Activated CD4-positive, alpha-beta T cell treated with anti-CD3 and anti-CD28 coated beads for 36 hours (primary cell): ENCODE data around the gene CYP3A4. TPM values are rescaled to one million over a fixed set of nuclear protein-coding genes. Genes with fewer than 3 reads are reported as not detected.

Experiments
- ATAC-seq: fragments of 200-7000 bp; cut with Tn5 transposase; one replicate; pipeline ENCODE4 v1.10.0; 2021; ENCODE audit warnings: mild to moderate bottlenecking, moderate library complexity
- CTCF ChIA-PET: fragments of 350-600 bp; sonication (Branson Sonifier 250); formaldehyde crosslinking; loops from one replicate; lab custom pipeline; 2021; ENCODE audit warnings: antibody characterized with exemption; lab: Charles Lee
- POLR2A ChIA-PET: fragments of 350-600 bp; sonication (Branson Sonifier 250); formaldehyde crosslinking; loops from one replicate; lab custom pipeline; 2021; ENCODE audit warnings: antibody characterized with exemption, inconsistent platforms; lab: Charles Lee
- DNase-seq: peaks from one replicate; pipeline ENCODE4 v3.0.0-alpha.2; 2020
- H3K27ac Mint-ChIP-seq: one replicate; pipeline ENCODE4 v1.8.0; 2021; ENCODE audit warnings: mixed read lengths
- H3K27me3 Mint-ChIP-seq: one replicate; pipeline ENCODE4 v1.8.0; 2021; ENCODE audit warnings: mixed read lengths
- H3K36me3 Mint-ChIP-seq: one replicate; pipeline ENCODE4 v1.8.0; 2021; ENCODE audit warnings: low read depth, mixed read lengths
- H3K4me1 Mint-ChIP-seq: one replicate; pipeline ENCODE4 v1.8.0; 2021; ENCODE audit warnings: mixed read lengths
- H3K4me3 Mint-ChIP-seq: one replicate; pipeline ENCODE4 v1.8.0; 2021; ENCODE audit warnings: mild to moderate bottlenecking, moderate library complexity, mixed read lengths
- H3K9me3 Mint-ChIP-seq: one replicate; pipeline ENCODE4 v1.8.0; 2021; ENCODE audit warnings: low read depth, mixed read lengths
- intact Hi-C, 2 experiments: fragments of 100-400 bp; cut with DNase I in 1 of 2; cut with micrococcal nuclease in 1 of 2; formaldehyde crosslinking; loops; one replicate each; pipeline versions ENCODE4 v1.14.2 to v1.15.1; 2022 to 2024; cut with DNase I, micrococcal nuclease
- total RNA-seq, 2 experiments: library from RNA; stranded (reverse); gene quantifications; one replicate each; pipeline ENCODE4 v1.2.3, GENCODE V29; 2021

CYP3A4 gene
- total RNA-seq = not detected

DNA sequence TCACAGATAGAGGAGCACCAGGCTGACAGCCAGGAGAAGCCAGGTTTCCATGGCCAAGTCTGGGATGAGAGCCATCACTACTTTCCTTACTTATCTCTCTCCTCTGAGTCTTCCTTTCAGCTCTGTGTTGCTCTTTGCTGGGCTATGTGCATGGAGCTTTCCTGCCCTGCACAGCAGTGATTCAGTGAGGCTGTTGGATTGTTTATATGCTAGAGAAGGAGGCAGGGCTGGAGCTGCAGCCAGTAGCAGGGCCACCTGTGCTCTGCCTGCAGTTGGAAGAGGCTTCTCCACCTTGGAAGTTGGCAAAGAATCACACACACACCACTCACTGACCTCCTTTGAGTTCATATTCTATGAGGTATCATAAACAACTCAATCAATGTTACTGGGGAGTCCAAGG lies at the start of gene CYP3A4:
CYP3A4 (minus strand) TSS at position 178 of the 400 bp plus-strand sequence; CDS start at position 75, 103 bp downstream.
- Mint-ChIP-seq H3K9me3 (no peaks in the 10 kb centered on the region), H3K36me3 (no peaks in the 10 kb centered on the region), H3K27ac (no peak within 1 kb of the TSS), H3K27me3 (peaks cover 7% of the 10 kb centered on the region), H3K4me1 (peaks cover 25% of the 10 kb centered on the region), H3K4me3 (no peak within 1 kb of the TSS)
- no peak for DNase-seq
- no peak for ATAC-seq
- intact Hi-C loops = no loop called here
- ChIA-PET POLR2A (no interaction called here), CTCF (no interaction called here)

DNA sequence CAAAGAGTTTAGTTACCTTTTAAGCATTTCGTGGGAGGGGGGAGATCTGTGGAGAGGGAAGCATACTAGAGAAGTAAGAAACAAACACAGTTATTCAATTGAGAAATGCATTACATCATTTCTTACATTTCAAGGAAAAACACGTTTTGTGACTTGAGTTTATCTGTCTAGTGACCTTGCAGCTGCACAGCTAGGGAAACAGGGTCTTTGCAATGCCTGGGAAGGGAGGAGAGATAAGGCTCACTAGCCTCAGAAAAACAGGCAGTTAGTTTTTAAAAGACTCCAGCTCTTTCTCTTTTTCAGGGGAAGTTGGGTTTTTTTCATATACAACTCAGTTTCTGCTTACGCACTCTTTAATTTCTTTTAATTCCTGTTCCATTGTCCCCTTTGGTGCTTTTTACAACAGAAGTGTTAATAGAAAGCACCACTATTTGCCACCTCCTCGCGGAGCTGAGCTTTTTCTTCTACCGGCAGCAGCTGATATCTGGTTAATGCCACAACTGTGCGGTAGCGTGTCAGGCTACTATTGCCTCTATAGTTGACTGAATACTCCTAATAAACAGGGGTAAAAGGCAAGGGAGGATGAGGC lies 49.4 kb upstream of the CYP3A4 start:
- Mint-ChIP-seq H3K4me3 (no peak overlapping the region), H3K27ac (no peak overlapping the region), H3K4me1 (peaks cover 10% of the 10 kb centered on the region), H3K27me3 (no peaks in the 10 kb centered on the region), H3K9me3 (no peaks in the 10 kb centered on the region), H3K36me3 (no peaks in the 10 kb centered on the region)
- intact Hi-C loops = loop anchor here in 1 of 2 experiments (10.0 kb wide), 1 partner anchor 199 kb away; no protein-coding TSS in a partner anchor
- POLR2A ChIA-PET = no interaction called here
- CTCF ChIA-PET = interaction anchor here (0.7 to 1.2 kb wide), 3 partner anchors 13 to 542 kb away, joined by 3 read pairs; no protein-coding TSS in a partner anchor
- no peak for ATAC-seq
- DNase-seq = no peak

DNA sequence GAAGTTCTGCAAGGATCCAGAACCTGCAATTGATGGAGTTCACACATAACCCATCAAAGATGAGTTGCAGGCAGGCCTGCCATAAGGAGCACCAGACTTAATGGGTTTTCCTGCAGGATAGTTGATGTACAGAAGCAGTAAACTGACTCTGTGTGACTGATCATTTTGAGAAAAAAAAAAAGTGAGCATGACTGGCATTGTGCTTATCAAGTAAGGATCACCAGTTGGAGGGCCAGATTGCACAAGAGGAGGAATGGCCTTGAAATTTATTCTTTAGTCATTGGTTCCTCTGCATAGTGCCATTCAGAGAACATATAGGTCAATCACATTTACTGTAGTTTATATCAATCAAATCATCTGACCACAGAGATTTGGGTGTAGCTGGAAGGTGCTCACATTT lies 47.6 kb upstream of the CYP3A4 start:
- ATAC-seq = no peak
- Mint-ChIP-seq H3K27me3 (peaks cover 3% of the 10 kb centered on the region), H3K4me1 (no peaks in the 10 kb centered on the region), H3K4me3 (no peak overlapping the region), H3K27ac (no peak overlapping the region), H3K9me3 (no peaks in the 10 kb centered on the region), H3K36me3 (no peaks in the 10 kb centered on the region)
- ChIA-PET POLR2A (no interaction called here), CTCF (interaction anchor here (0.8 kb wide), 1 partner anchor 10 kb away, joined by 3 read pairs; no protein-coding TSS in a partner anchor)
- no peak for DNase-seq
- intact Hi-C loops = loop anchor here in 1 of 2 experiments (10.0 kb wide), 1 partner anchor 197 kb away; no protein-coding TSS in a partner anchor

DNA sequence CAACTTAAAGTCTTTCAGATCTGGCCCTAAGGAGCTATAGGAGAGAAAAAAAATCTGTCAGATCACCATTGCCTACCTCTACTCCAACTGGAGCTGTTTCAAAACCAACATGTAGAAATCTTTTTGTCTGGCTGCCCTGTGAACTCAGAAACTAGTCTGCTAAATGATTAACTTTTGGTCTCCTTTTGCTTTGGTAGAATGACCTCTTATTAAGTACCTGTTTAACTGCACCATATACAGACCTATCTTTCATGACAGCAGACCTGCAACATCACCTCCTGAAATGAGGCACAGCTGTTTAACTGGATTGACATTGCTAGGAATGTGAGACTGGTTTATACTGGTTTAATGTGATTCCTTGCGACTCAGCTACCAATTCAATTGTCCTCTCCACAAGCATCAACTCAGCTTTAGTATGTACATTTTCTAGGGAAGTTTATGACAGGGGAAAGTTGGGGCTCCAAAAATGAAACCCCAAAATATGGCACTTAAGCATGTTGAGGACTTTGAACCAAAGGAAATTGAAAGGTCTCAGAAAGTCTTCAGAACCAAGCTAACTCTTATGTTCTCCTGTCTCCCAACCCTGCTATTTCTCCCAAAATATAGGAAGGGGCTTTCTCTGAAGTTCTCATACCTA lies 45.7 kb upstream of the CYP3A4 start:
- ChIA-PET CTCF (interaction anchor here (0.8 to 1.5 kb wide), 3 partner anchors 11 to 304 kb away, joined by 3 to 4 read pairs (median 4); no protein-coding TSS in a partner anchor), POLR2A (no interaction called here)
- Mint-ChIP-seq H3K36me3 (no peaks in the 10 kb centered on the region), H3K4me3 (no peak overlapping the region), H3K9me3 (no peaks in the 10 kb centered on the region), H3K27ac (no peak overlapping the region), H3K4me1 (no peaks in the 10 kb centered on the region), H3K27me3 (peaks cover 3% of the 10 kb centered on the region)
- no peak for ATAC-seq
- intact Hi-C loops = loop anchor here in 1 of 2 experiments (10.0 kb wide), 1 partner anchor 195 kb away; no protein-coding TSS in a partner anchor
- no peak for DNase-seq

DNA sequence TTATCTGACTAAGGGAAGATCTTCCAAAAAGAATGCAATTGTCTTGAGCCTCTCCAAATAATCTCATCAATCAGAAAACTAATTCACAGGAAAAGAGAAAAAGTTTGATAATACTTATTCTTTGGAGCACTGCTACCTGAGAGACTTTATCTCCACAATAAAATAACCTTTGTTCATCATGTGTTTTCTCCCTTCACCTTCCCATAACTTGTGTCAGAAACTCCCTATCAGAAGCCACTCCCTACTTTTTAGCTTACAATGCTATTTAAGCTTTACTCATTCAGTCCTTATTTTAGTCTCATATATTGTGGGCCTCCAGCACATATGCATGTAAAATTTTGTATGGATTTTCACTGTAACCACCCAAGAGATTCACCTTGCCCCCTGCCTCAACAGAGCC lies 44.8 kb upstream of the CYP3A4 start:
- CTCF ChIA-PET = interaction anchor here (1.5 kb wide), 1 partner anchor 12 kb away, joined by 4 read pairs; no protein-coding TSS in a partner anchor
- peaks cover 3% of the 10 kb centered on the region for H3K27me3 Mint-ChIP-seq
- POLR2A ChIA-PET = no interaction called here
- no peak overlapping the region for H3K27ac Mint-ChIP-seq
- DNase-seq (no peak), ATAC-seq (no peak)
- no peaks in the 10 kb centered on the region for H3K9me3 Mint-ChIP-seq
- H3K4me1 Mint-ChIP-seq = no peaks in the 10 kb centered on the region
- intact Hi-C loops = no loop called here
- no peaks in the 10 kb centered on the region for H3K36me3 Mint-ChIP-seq
- no peak overlapping the region for H3K4me3 Mint-ChIP-seq

DNA sequence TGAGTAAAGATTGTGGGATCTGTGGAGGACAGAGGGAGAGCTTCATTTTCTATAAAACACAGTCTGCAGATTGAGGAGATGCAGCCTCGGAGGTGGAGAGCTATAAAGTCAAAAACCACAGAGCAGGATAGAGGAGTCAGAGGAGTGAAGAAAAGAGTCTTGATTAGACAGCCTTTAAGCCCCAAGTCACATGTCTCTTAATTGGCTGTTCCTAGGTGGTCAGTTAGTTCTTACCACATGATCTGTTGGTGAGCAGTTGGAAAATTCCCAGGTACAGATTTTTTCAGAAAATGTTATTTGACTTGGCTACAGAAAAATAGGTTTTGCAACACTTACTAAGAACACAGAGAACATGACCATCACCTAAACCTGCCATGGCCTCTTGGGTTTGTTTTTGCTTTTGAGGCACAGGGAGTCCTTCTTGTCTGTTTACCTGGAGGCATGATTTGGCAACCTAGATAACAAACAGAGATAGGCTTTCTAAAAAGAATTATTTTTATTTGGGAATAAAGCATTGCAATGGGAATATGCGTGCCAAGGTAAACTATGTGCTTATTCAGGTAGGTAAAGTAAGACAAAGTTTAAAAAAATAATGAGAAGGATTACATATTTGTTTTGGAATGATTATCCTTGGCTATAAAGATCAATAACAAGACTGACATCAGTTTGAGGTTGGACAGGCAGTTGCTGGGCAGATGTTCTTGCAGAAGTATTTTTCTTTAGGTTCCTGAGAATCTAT lies 43.2 kb upstream of the CYP3A4 start:
- DNase-seq = no peak
- Mint-ChIP-seq H3K4me3 (no peak overlapping the region), H3K27ac (no peak overlapping the region), H3K27me3 (peaks cover 3% of the 10 kb centered on the region), H3K36me3 (no peaks in the 10 kb centered on the region), H3K9me3 (no peaks in the 10 kb centered on the region), H3K4me1 (no peaks in the 10 kb centered on the region)
- intact Hi-C loops = no loop called here
- ChIA-PET POLR2A (no interaction called here), CTCF (no interaction called here)
- ATAC-seq = no peak

DNA sequence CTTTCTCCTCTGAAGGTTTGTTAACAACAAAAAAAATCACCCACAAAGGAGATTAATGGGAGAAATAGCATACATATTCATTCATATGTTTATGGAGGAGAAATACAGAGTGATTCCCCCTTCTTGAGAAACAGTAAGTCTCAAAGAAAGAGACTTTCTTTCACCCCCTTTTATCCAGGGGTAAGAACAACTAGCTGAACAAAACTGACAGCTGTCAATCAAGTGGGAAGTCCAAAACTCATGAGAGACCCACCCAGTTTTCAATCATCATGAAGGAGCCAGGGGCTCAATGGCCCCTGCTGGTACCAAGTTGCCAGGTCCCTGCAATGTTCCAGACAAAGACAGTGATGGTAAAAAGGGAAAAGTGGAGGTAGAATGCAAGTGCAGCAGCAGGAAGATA lies 41.9 kb upstream of the CYP3A4 start:
- peaks cover 5% of the 10 kb centered on the region for H3K27me3 Mint-ChIP-seq
- POLR2A ChIA-PET = no interaction called here
- intact Hi-C loops = no loop called here

DNA sequence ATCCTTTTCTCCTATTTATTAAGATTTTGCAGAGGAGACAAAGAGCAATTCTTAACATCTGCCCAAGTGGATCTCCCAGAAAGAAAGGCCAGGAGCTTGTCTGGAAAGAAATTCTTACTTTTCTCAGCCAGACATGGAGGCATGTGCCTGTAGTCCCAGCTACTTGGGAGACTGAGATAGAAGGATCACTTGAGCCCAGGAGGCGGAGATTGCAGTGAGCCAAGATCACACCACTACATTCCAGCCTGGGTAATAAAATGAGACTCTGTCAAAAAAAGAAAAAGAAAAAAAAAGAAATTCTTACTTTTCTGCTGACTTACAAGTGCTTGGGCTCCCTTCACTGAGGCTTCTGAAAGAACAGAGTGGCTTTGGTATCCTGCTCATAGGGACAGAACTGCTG lies 41.5 kb upstream of the CYP3A4 start:
- peaks cover 5% of the 10 kb centered on the region for H3K27me3 Mint-ChIP-seq
- H3K36me3 Mint-ChIP-seq = no peaks in the 10 kb centered on the region
- H3K4me1 Mint-ChIP-seq = no peaks in the 10 kb centered on the region
- no peak for ATAC-seq
- DNase-seq = no peak
- H3K9me3 Mint-ChIP-seq = no peaks in the 10 kb centered on the region
- intact Hi-C loops = no loop called here
- ChIA-PET CTCF (no interaction called here), POLR2A (no interaction called here)
- no peak overlapping the region for H3K27ac Mint-ChIP-seq
- H3K4me3 Mint-ChIP-seq = no peak overlapping the region

More for the DNA sequence above, 41.9 kb upstream of the CYP3A4 start:
- H3K9me3 Mint-ChIP-seq = no peaks in the 10 kb centered on the region
- no peaks in the 10 kb centered on the region for H3K4me1 Mint-ChIP-seq
- no peak overlapping the region for H3K27ac Mint-ChIP-seq
- no peaks in the 10 kb centered on the region for H3K36me3 Mint-ChIP-seq
- DNase-seq (no peak), ATAC-seq (no peak)
- CTCF ChIA-PET = no interaction called here
- no peak overlapping the region for H3K4me3 Mint-ChIP-seq

DNA sequence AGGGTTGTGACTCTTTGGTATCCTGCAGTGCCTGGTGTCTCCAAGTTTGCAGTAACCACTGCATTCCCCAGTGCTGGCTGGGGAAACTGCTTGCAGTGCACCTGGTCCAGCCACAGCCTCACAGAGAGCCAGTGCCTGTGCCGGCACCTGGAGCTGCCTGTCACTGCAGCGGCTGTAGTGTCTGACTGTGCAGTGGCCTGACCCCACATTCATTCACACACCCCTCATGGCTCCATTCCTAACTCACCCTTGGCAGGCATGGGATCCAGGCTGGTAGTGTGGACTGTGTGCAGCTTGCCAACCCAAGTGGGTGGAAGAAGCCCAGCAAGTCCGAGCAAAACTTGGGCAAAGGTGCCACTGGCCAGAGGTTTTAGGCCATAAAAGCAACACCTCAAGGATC lies 40.1 kb upstream of the CYP3A4 start:
- no peaks in the 10 kb centered on the region for H3K4me1 Mint-ChIP-seq
- ATAC-seq (no peak), DNase-seq (no peak)
- ChIA-PET CTCF (interaction anchor here (0.7 kb wide), 1 partner anchor 204 kb away, joined by 3 read pairs; no protein-coding TSS in a partner anchor), POLR2A (no interaction called here)
- no peaks in the 10 kb centered on the region for H3K36me3 Mint-ChIP-seq
- H3K27ac Mint-ChIP-seq = no peak overlapping the region
- peaks cover 6% of the 10 kb centered on the region for H3K27me3 Mint-ChIP-seq
- no peak overlapping the region for H3K4me3 Mint-ChIP-seq
- intact Hi-C loops = no loop called here
- H3K9me3 Mint-ChIP-seq = no peaks in the 10 kb centered on the region

DNA sequence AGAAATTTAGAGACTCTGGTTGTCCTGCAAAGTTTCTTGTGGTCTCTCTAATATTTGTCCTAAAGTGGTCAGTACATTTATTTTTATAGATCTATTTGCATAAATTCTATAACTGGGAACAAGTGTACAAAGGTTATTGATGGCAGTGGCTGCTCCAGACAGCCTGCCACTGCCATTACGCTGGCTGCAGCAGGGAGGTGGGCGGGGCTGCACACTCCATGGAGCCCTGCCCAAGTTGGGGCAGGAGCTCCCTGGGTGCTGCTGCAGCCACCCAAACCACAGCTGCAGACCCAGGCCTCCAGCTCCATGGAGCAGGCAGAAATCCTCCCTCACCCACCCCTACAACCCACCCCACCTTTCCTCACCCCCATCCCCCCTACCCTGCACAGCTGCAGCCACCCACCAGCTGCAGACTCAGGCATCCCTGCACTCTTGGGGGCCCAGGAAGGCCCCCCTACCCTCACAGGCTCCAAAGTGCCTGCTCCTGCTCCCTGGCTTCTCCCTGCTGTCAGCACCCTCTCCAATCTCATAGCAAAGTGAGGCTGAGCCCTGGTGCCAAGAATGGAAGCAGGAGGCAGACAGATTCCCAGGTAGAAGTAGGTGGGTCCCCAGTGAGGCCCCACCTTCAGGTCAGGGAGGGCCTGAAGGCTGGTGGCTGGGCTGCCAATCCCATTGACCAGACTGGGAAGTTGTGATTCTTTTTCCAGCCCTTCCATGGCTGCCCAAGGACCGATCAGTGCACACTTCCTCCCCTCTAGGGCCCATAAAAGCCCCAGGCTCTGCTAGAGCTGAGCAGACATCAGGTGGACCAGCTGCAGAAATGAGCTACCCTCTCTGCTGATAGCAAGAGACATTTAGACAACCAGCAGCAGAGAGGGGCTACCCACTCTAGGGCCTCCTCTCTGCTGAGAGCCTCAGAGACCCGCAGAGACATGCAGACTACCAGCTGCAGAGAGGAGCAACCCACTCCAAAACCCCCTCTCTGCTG lies 39.0 kb upstream of the CYP3A4 start:
- ATAC-seq = no peak
- Mint-ChIP-seq H3K9me3 (no peaks in the 10 kb centered on the region), H3K27me3 (peaks cover 9% of the 10 kb centered on the region), H3K27ac (no peak overlapping the region), H3K4me1 (no peaks in the 10 kb centered on the region), H3K36me3 (no peaks in the 10 kb centered on the region), H3K4me3 (no peak overlapping the region)
- ChIA-PET POLR2A (no interaction called here), CTCF (interaction anchor here (0.7 to 1.0 kb wide), 2 partner anchors 60 to 203 kb away, joined by 3 read pairs; no protein-coding TSS in a partner anchor)
- no peak for DNase-seq
- intact Hi-C loops = no loop called here
